Measurements from ENCODE around the gene SNCG. TPM values are rescaled to one million over a fixed set of nuclear protein-coding genes. Genes with fewer than 3 reads are reported as not detected.

The SNCG gene
- total RNA-seq, 1 experiment from 2014 or later = 8.4 TPM

DNA sequence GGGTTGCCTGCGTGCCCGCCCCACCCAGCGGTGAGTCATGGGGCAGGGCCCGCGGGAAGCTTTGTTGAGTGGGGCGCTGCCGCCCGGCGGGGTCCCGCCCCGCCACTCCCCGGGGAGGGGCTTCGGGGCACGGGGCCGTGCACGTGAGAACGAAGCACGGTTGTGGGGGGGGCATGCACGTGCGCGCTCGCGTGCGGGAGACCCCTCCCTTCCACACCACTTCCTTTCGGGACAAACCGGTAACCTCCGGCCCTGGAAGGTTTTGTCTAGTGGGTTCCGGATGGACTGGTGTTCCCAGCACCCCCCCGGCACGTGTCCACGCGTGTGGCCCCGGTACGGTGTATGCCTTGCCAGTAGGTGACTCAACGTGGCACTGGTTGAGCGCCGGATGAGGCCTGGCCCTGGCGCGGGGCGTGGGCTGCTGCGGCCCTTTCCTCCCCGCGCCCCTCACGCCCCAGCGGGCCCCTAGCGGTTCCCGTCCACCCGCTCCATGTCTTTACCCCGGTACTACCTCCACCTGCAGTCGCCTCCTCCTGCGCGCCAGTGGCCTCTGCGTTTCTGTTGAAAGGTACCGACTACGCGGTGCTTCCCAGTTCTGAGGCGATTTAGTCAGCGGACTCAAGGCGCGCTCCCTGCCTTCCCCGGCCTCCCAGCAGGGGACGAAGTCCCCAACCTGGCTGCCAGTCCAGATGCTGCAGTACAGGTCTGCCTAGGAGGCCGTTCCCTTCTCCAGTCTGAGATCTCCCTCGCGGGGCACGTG is 13.0 kb downstream of the SNCG start (continued):
- TF ChIP-seq, protein P1, sequence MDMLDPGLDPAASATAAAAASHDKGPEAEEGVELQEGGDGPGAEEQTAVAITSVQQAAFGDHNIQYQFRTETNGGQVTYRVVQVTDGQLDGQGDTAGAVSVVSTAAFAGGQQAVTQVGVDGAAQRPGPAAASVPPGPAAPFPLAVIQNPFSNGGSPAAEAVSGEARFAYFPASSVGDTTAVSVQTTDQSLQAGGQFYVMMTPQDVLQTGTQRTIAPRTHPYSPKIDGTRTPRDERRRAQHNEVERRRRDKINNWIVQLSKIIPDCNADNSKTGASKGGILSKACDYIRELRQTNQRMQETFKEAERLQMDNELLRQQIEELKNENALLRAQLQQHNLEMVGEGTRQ (CRISPR knock-in tag; IDR thresholded peaks at IDR 0.05) = peak; percentile 27
- 0 out of 2 replicates have a peak, but pooled peaks have one; percentile 51 for TF ChIP-seq ZBTB43 (CRISPR knock-in tag; IDR thresholded peaks at IDR 0.05)
- TF ChIP-seq, protein P2, sequence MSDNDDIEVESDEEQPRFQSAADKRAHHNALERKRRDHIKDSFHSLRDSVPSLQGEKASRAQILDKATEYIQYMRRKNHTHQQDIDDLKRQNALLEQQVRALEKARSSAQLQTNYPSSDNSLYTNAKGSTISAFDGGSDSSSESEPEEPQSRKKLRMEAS (CRISPR knock-in tag; IDR thresholded peaks at IDR 0.05) = peak; percentile 90
- no peak for TF ChIP-seq ESRRA (CRISPR knock-in tag; IDR thresholded peaks at IDR 0.05; ENCODE audit: borderline replicate concordance)
- no peak for TF ChIP-seq ZNF671 (CRISPR knock-in tag; IDR thresholded peaks at IDR 0.05)
- no peak for TF ChIP-seq CBFB (CRISPR knock-in tag; IDR thresholded peaks at IDR 0.05; ENCODE audit: low read depth)
- TF ChIP-seq, protein P3, sequence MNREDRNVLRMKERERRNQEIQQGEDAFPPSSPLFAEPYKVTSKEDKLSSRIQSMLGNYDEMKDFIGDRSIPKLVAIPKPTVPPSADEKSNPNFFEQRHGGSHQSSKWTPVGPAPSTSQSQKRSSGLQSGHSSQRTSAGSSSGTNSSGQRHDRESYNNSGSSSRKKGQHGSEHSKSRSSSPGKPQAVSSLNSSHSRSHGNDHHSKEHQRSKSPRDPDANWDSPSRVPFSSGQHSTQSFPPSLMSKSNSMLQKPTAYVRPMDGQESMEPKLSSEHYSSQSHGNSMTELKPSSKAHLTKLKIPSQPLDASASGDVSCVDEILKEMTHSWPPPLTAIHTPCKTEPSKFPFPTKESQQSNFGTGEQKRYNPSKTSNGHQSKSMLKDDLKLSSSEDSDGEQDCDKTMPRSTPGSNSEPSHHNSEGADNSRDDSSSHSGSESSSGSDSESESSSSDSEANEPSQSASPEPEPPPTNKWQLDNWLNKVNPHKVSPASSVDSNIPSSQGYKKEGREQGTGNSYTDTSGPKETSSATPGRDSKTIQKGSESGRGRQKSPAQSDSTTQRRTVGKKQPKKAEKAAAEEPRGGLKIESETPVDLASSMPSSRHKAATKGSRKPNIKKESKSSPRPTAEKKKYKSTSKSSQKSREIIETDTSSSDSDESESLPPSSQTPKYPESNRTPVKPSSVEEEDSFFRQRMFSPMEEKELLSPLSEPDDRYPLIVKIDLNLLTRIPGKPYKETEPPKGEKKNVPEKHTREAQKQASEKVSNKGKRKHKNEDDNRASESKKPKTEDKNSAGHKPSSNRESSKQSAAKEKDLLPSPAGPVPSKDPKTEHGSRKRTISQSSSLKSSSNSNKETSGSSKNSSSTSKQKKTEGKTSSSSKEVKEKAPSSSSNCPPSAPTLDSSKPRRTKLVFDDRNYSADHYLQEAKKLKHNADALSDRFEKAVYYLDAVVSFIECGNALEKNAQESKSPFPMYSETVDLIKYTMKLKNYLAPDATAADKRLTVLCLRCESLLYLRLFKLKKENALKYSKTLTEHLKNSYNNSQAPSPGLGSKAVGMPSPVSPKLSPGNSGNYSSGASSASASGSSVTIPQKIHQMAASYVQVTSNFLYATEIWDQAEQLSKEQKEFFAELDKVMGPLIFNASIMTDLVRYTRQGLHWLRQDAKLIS (CRISPR knock-in tag; IDR thresholded peaks at IDR 0.05; ENCODE audit: borderline replicate concordance) = no peak
- TF ChIP-seq GTF2I (CRISPR knock-in tag; conservative IDR thresholded peaks at IDR 0.05) = no peak
- TF ChIP-seq, protein P4, sequence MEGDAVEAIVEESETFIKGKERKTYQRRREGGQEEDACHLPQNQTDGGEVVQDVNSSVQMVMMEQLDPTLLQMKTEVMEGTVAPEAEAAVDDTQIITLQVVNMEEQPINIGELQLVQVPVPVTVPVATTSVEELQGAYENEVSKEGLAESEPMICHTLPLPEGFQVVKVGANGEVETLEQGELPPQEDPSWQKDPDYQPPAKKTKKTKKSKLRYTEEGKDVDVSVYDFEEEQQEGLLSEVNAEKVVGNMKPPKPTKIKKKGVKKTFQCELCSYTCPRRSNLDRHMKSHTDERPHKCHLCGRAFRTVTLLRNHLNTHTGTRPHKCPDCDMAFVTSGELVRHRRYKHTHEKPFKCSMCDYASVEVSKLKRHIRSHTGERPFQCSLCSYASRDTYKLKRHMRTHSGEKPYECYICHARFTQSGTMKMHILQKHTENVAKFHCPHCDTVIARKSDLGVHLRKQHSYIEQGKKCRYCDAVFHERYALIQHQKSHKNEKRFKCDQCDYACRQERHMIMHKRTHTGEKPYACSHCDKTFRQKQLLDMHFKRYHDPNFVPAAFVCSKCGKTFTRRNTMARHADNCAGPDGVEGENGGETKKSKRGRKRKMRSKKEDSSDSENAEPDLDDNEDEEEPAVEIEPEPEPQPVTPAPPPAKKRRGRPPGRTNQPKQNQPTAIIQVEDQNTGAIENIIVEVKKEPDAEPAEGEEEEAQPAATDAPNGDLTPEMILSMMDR (IDR thresholded peaks at IDR 0.05) = no peak
- peak; percentile 50; the same call in 1 of the 2 replicates for TF ChIP-seq FOXK1 (CRISPR knock-in tag; IDR thresholded peaks at IDR 0.05)
- TF ChIP-seq, protein P5, sequence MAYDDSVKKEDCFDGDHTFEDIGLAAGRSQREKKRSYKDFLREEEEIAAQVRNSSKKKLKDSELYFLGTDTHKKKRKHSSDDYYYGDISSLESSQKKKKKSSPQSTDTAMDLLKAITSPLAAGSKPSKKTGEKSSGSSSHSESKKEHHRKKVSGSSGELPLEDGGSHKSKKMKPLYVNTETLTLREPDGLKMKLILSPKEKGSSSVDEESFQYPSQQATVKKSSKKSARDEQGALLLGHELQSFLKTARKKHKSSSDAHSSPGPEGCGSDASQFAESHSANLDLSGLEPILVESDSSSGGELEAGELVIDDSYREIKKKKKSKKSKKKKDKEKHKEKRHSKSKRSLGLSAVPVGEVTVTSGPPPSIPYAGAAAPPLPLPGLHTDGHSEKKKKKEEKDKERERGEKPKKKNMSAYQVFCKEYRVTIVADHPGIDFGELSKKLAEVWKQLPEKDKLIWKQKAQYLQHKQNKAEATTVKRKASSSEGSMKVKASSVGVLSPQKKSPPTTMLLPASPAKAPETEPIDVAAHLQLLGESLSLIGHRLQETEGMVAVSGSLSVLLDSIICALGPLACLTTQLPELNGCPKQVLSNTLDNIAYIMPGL (CRISPR knock-in tag; IDR thresholded peaks at IDR 0.05) = peak; percentile 51; the same call in 1 of the 2 replicates
- no peak for TF ChIP-seq ATF6 (CRISPR knock-in tag; IDR thresholded peaks at IDR 0.05)
- TF ChIP-seq NR1H2 (CRISPR knock-in tag; IDR thresholded peaks at IDR 0.05) = no peak
- no peak for TF ChIP-seq ZNF263 (CRISPR knock-in tag; IDR thresholded peaks at IDR 0.05; ENCODE audit: low read depth)
- TF ChIP-seq TP53 (CRISPR knock-in tag; IDR thresholded peaks at IDR 0.05) = peak; percentile 35; the same call in 1 of the 2 replicates
- TF ChIP-seq, protein P6, sequence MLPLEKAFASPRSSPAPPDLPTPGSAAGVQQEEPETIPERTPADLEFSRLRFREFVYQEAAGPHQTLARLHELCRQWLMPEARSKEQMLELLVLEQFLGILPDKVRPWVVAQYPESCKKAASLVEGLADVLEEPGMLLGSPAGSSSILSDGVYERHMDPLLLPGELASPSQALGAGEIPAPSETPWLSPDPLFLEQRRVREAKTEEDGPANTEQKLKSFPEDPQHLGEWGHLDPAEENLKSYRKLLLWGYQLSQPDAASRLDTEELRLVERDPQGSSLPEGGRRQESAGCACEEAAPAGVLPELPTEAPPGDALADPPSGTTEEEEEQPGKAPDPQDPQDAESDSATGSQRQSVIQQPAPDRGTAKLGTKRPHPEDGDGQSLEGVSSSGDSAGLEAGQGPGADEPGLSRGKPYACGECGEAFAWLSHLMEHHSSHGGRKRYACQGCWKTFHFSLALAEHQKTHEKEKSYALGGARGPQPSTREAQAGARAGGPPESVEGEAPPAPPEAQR (CRISPR knock-in tag; IDR thresholded peaks at IDR 0.05) = no peak
- TF ChIP-seq, protein P7, sequence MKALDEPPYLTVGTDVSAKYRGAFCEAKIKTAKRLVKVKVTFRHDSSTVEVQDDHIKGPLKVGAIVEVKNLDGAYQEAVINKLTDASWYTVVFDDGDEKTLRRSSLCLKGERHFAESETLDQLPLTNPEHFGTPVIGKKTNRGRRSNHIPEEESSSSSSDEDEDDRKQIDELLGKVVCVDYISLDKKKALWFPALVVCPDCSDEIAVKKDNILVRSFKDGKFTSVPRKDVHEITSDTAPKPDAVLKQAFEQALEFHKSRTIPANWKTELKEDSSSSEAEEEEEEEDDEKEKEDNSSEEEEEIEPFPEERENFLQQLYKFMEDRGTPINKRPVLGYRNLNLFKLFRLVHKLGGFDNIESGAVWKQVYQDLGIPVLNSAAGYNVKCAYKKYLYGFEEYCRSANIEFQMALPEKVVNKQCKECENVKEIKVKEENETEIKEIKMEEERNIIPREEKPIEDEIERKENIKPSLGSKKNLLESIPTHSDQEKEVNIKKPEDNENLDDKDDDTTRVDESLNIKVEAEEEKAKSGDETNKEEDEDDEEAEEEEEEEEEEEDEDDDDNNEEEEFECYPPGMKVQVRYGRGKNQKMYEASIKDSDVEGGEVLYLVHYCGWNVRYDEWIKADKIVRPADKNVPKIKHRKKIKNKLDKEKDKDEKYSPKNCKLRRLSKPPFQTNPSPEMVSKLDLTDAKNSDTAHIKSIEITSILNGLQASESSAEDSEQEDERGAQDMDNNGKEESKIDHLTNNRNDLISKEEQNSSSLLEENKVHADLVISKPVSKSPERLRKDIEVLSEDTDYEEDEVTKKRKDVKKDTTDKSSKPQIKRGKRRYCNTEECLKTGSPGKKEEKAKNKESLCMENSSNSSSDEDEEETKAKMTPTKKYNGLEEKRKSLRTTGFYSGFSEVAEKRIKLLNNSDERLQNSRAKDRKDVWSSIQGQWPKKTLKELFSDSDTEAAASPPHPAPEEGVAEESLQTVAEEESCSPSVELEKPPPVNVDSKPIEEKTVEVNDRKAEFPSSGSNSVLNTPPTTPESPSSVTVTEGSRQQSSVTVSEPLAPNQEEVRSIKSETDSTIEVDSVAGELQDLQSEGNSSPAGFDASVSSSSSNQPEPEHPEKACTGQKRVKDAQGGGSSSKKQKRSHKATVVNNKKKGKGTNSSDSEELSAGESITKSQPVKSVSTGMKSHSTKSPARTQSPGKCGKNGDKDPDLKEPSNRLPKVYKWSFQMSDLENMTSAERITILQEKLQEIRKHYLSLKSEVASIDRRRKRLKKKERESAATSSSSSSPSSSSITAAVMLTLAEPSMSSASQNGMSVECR (CRISPR knock-in tag; IDR thresholded peaks at IDR 0.05; ENCODE audit: borderline replicate concordance) = peak; percentile 69; the same call in 1 of the 2 replicates
- no peak for TF ChIP-seq MLX (CRISPR knock-in tag; IDR thresholded peaks at IDR 0.05)

Measured in WTC11 (cell line).